Measurements from ENCODE around the gene CYP4Z1.

GRCh38 chr1:47030170-47030805 lies 36.7 kb upstream of the CYP4Z1 start:
- TF ChIP-seq, protein P1, sequence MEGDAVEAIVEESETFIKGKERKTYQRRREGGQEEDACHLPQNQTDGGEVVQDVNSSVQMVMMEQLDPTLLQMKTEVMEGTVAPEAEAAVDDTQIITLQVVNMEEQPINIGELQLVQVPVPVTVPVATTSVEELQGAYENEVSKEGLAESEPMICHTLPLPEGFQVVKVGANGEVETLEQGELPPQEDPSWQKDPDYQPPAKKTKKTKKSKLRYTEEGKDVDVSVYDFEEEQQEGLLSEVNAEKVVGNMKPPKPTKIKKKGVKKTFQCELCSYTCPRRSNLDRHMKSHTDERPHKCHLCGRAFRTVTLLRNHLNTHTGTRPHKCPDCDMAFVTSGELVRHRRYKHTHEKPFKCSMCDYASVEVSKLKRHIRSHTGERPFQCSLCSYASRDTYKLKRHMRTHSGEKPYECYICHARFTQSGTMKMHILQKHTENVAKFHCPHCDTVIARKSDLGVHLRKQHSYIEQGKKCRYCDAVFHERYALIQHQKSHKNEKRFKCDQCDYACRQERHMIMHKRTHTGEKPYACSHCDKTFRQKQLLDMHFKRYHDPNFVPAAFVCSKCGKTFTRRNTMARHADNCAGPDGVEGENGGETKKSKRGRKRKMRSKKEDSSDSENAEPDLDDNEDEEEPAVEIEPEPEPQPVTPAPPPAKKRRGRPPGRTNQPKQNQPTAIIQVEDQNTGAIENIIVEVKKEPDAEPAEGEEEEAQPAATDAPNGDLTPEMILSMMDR (IDR thresholded peaks at IDR 0.05; ENCODE audit: low read depth, low read length): no peak
- TF ChIP-seq EZH2phosphoT487 (IDR thresholded peaks at IDR 0.05; ENCODE audit: low read depth): no peak

All from OCI-LY3 (cell line).